ENCODE data around the gene CASP8. TPM values are rescaled to one million over a fixed set of nuclear protein-coding genes. Genes with fewer than 3 reads are reported as not detected.

Gene CASP8
- total and polyA plus RNA-seq, 9 donors: 6.7 to 20.2 (median 12.6) TPM

DNA sequence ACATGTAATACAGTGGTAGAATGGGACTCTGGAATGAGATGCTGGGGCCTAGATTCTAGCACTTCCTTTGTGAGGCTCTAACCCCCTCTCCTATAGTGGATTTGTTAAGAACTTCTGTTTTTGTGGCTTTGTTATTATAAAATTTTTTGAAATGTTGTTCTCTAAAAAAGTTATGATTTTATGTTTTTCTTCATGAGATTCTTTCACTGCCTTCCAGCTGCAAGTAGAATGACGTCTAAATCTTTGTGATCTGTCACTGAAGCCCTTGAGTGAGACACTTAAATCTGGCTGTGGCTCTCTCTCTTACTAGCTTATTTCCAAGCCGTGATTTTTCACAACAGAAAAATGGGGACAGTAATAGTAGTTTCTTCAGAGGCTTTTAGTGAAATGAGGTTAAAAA, 1.6 kb downstream of the CASP8 start:
- no peak for TF ChIP-seq EP300 (IDR thresholded peaks at IDR 0.05)
- no peak for TF ChIP-seq POLR2A (IDR thresholded peaks at IDR 0.05)
- TF ChIP-seq, protein P1, sequence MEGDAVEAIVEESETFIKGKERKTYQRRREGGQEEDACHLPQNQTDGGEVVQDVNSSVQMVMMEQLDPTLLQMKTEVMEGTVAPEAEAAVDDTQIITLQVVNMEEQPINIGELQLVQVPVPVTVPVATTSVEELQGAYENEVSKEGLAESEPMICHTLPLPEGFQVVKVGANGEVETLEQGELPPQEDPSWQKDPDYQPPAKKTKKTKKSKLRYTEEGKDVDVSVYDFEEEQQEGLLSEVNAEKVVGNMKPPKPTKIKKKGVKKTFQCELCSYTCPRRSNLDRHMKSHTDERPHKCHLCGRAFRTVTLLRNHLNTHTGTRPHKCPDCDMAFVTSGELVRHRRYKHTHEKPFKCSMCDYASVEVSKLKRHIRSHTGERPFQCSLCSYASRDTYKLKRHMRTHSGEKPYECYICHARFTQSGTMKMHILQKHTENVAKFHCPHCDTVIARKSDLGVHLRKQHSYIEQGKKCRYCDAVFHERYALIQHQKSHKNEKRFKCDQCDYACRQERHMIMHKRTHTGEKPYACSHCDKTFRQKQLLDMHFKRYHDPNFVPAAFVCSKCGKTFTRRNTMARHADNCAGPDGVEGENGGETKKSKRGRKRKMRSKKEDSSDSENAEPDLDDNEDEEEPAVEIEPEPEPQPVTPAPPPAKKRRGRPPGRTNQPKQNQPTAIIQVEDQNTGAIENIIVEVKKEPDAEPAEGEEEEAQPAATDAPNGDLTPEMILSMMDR (IDR thresholded peaks at IDR 0.05): no peak

DNA sequence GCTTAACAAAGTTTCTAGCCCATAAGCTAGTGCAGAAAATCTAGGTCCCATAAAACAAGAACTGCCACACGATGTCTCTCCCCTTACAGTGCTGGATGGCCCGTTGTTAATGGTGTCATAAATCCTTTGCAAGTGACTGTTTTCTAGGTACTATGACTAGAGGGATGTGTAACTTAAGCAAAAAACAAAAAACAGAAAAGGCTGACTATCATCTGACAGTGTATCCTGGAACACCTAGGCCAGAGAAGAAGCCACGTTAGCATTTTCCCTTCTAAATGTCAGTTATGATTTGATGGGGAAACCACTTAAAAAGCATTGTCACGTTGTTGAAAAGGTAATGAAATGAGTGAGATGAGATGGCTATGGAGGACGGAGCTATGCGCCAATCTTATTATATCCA, 2.4 kb downstream of the CASP8 start:
- TF ChIP-seq EP300 (IDR thresholded peaks at IDR 0.05) (no peak), POLR2A (IDR thresholded peaks at IDR 0.05) (no peak)
- TF ChIP-seq, protein P1 (IDR thresholded peaks at IDR 0.05): no peak
- intact Hi-C loops (cut with DNase I): no loop called here
- Histone ChIP-seq H3K9me3 (no peaks in the 10 kb centered on the region), H3K4me1 (ENCODE audit: insufficient read depth) (peaks cover 7% of the 10 kb centered on the region), H3K27me3 (no peaks in the 10 kb centered on the region), H3K4me3 (no peak overlapping the region), H3K36me3 (no peaks in the 10 kb centered on the region), H3K27ac (no peak overlapping the region)
- no peak for DNase-seq
- WGBS, 3 donors: 80 to 90% (median 80%) methylated on average over 6 of the region's 6 CpGs

More for the DNA sequence above, 1.6 kb downstream of the CASP8 start:
- intact Hi-C loops (cut with DNase I): no loop called here
- H3K27ac ChIP-seq: no peak overlapping the region
- no peak overlapping the region for H3K4me3 ChIP-seq
- H3K27me3 ChIP-seq: no peaks in the 10 kb centered on the region
- peaks cover 7% of the 10 kb centered on the region for H3K4me1 ChIP-seq (ENCODE audit: insufficient read depth)
- H3K36me3 ChIP-seq: no peaks in the 10 kb centered on the region
- DNase-seq: no peak
- H3K9me3 ChIP-seq: no peaks in the 10 kb centered on the region
- 80 to 88% (median 82%) methylated on average over 2 of the region's 2 CpGs for WGBS, 3 donors

DNA sequence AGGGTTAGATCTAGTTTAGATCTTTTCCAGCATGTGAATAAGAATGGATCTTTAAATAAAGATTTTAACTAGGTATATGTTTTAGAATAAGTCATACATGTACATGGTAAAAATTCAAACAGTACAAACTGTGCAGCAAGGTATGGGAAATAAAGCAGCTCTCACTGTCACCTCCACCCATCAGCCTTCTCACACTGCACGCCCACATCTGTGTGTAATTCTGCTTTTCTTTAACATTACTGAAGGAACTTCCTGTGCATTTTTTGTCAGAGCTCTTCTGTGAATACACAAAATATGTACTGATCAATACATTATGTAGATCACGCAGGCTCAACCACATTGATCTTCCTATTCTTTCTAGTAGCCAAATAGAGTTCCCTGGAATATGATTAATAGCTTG, 3.4 kb downstream of the CASP8 start:
- 80 to 96% (median 95%) methylated on average over 2 of the region's 2 CpGs for WGBS, 3 donors
- Histone ChIP-seq H3K27ac (no peak overlapping the region), H3K9me3 (no peaks in the 10 kb centered on the region), H3K4me3 (no peak overlapping the region), H3K36me3 (no peaks in the 10 kb centered on the region), H3K27me3 (no peaks in the 10 kb centered on the region), H3K4me1 (ENCODE audit: insufficient read depth) (peaks cover 7% of the 10 kb centered on the region)
- no peak for DNase-seq
- intact Hi-C loops (cut with DNase I): no loop called here
- TF ChIP-seq POLR2A (IDR thresholded peaks at IDR 0.05) (no peak), EP300 (IDR thresholded peaks at IDR 0.05) (no peak)
- TF ChIP-seq, protein P1 (IDR thresholded peaks at IDR 0.05): no peak

DNA sequence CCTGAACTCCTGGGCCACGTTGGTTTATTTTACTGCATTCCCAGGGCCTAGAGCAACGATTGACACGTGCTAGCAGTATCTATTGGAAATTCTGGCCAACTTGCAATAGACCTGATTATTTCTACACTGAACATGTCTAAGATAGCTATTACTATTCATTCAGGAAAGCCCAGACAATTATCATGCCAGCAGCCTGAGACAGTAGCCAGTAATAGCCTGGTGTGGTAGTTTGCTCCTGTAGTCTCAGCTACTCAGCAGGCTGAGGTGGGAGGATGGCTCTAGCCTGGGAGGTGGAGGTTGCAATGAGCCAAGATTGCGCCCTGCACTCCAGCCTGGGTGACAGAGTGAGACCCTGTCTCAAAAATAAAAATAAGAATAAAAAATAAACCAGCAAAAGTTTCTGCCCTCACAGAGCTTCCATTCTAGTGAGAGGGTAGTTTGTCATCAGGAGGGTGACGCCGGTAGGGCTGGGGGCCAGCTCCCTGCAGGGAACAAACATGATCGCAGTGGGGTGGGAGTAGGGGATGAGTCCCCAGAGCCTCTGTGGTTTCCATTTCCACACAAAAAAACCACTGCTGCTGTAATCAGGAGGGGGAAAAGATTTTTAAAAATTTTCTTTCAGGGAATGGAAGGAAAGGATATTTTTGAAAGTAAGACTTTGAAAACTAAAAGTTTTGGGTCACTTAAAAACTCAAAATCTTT, 4.3 kb downstream of the CASP8 start:
- 85 to 87% (median 86%) methylated on average over 7 of the region's 7 CpGs for WGBS, 3 donors
- no peak for DNase-seq
- Histone ChIP-seq H3K36me3 (no peaks in the 10 kb centered on the region), H3K4me1 (ENCODE audit: insufficient read depth) (peaks cover 4% of the 10 kb centered on the region), H3K27me3 (no peaks in the 10 kb centered on the region), H3K27ac (no peak overlapping the region), H3K9me3 (no peaks in the 10 kb centered on the region), H3K4me3 (no peak overlapping the region)
- no peak for TF ChIP-seq EP300 (IDR thresholded peaks at IDR 0.05)
- TF ChIP-seq POLR2A (IDR thresholded peaks at IDR 0.05): no peak
- TF ChIP-seq, protein P1 (IDR thresholded peaks at IDR 0.05): no peak
- intact Hi-C loops (cut with DNase I): no loop called here
